ENCODE data around the gene WDR72. TPM values are rescaled to one million over a fixed set of nuclear protein-coding genes. Genes with fewer than 3 reads are reported as not detected.

The WDR72 gene
- total RNA-seq, 3 donors from 2014 or later (not counting 1 experiment from before 2014, with no cell fraction given): 1.6 TPM; not detected in 2

- H3K4me1 ChIP-seq (ENCODE audit: control insufficient read depth, insufficient read depth, low read length): no peaks in the 10 kb centered on the region
- H3K27me3 Mint-ChIP-seq (ENCODE audit: low read depth in 2 of 2): no peaks in the 10 kb centered on the region
- no peak overlapping the region for H3K27ac ChIP-seq (ENCODE audit: low read length)
- TF ChIP-seq, protein P1, sequence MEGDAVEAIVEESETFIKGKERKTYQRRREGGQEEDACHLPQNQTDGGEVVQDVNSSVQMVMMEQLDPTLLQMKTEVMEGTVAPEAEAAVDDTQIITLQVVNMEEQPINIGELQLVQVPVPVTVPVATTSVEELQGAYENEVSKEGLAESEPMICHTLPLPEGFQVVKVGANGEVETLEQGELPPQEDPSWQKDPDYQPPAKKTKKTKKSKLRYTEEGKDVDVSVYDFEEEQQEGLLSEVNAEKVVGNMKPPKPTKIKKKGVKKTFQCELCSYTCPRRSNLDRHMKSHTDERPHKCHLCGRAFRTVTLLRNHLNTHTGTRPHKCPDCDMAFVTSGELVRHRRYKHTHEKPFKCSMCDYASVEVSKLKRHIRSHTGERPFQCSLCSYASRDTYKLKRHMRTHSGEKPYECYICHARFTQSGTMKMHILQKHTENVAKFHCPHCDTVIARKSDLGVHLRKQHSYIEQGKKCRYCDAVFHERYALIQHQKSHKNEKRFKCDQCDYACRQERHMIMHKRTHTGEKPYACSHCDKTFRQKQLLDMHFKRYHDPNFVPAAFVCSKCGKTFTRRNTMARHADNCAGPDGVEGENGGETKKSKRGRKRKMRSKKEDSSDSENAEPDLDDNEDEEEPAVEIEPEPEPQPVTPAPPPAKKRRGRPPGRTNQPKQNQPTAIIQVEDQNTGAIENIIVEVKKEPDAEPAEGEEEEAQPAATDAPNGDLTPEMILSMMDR (IDR thresholded peaks at IDR 0.05): no peak
- H3K4me1 Mint-ChIP-seq: no peaks in the 10 kb centered on the region
- H3K36me3 ChIP-seq (ENCODE audit: control insufficient read depth, insufficient read depth, low read length): no peaks in the 10 kb centered on the region
- H3K4me3 Mint-ChIP-seq: no peak overlapping the region
- H3K27me3 ChIP-seq (ENCODE audit: control insufficient read depth, insufficient read depth, low read length): no peaks in the 10 kb centered on the region
- H3K27ac Mint-ChIP-seq: no peak overlapping the region
- no peaks in the 10 kb centered on the region for H3K9me3 ChIP-seq (ENCODE audit: control insufficient read depth, insufficient read depth, low read length)
- WGBS (ENCODE audit: insufficient coverage): 61% methylated on average over 4 of the region's 4 CpGs
- DNase-seq (no peak), ATAC-seq (no peak)
- H3K9me3 Mint-ChIP-seq: peaks cover 0 to 3% of the 10 kb centered on the region in 2 donors
- H3K4me3 ChIP-seq (ENCODE audit: low read length): no peak overlapping the region
- intact Hi-C loops (cut with micrococcal nuclease): no loop called here
- no peaks in the 10 kb centered on the region for H3K36me3 Mint-ChIP-seq
These were observed 7.1 kb downstream of the WDR72 start for GRCh38 chr15:53752406-53752805.

DNA sequence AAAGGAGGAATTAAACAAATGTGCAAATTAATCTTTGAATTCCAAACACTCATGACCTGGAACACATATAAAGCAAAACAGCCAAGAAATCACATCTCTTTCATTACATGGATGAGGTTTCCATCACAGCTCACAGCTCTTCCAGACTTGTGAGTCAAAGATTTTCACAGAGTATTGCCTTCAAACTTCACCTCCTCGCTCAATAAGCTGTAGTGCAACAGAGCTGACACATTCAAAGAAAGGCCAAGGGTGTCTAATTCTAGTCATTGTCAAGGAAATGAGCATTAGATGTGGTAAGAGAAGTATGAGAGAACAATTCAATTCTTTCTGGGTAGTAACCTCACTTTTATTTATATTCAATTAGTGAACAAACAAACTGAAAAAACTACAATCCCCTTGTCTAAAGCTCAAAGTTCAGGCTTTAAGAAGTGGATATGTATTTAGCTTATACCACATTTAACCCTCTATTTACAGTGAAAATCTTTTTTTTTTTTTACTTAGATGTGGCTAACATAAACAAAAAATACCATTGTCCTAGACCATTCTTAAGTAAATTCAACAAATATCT is 11.9 kb downstream of the WDR72 start:
- Histone ChIP-seq H3K4me1 (ENCODE audit: control insufficient read depth, insufficient read depth, low read length) (no peaks in the 10 kb centered on the region), H3K27ac (ENCODE audit: low read length) (no peak overlapping the region), H3K4me3 (ENCODE audit: low read length) (no peak overlapping the region), H3K9me3 (ENCODE audit: control insufficient read depth, insufficient read depth, low read length) (no peaks in the 10 kb centered on the region), H3K27me3 (ENCODE audit: control insufficient read depth, insufficient read depth, low read length) (no peaks in the 10 kb centered on the region), H3K36me3 (ENCODE audit: control insufficient read depth, insufficient read depth, low read length) (no peaks in the 10 kb centered on the region)
- Mint-ChIP-seq H3K4me3 (no peak overlapping the region), H3K9me3 (peaks cover 0 to 2% of the 10 kb centered on the region in 2 donors), H3K27ac (no peak overlapping the region), H3K4me1 (no peaks in the 10 kb centered on the region), H3K36me3 (no peaks in the 10 kb centered on the region), H3K27me3 (ENCODE audit: low read depth in 2 of 2) (no peaks in the 10 kb centered on the region)
- intact Hi-C loops (cut with micrococcal nuclease): no loop called here
- no peak for ATAC-seq
- DNase-seq: no peak
- TF ChIP-seq, protein P1 (IDR thresholded peaks at IDR 0.05): no peak
- 86% methylated on average over 1 of the region's 1 CpG for WGBS (ENCODE audit: insufficient coverage)

DNA sequence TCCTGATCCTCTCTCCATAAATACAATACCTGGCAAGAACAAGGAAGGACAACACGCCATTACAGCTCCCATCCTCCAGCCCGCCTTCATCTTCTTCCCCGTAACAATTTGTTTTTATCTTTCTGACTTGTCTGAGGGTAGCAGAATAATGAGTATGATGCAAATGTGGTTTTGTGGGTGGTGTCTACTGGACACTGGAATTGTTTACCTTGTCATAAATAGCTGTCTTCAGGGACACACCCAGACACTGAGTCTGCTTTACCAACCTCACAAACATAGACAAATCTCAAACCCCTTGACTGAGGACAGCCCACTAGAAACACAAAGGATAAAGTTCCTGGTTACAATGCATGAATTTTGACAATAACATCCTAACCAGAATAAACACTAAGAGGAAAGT is 13.4 kb downstream of the WDR72 start:
- H3K27me3 ChIP-seq (ENCODE audit: control insufficient read depth, insufficient read depth, low read length): no peaks in the 10 kb centered on the region
- H3K36me3 Mint-ChIP-seq: no peaks in the 10 kb centered on the region
- no peaks in the 10 kb centered on the region for H3K36me3 ChIP-seq (ENCODE audit: control insufficient read depth, insufficient read depth, low read length)
- TF ChIP-seq, protein P1 (IDR thresholded peaks at IDR 0.05): no peak
- H3K4me3 ChIP-seq (ENCODE audit: low read length): no peak overlapping the region
- no peaks in the 10 kb centered on the region for H3K9me3 ChIP-seq (ENCODE audit: control insufficient read depth, insufficient read depth, low read length)
- no peaks in the 10 kb centered on the region for H3K4me1 Mint-ChIP-seq
- H3K27ac Mint-ChIP-seq: no peak overlapping the region
- DNase-seq: no peak
- no peak overlapping the region for H3K4me3 Mint-ChIP-seq
- no peak overlapping the region for H3K27ac ChIP-seq (ENCODE audit: low read length)
- peak in 1 of 3 donors; percentile 41 for ATAC-seq
- 80% methylated on average over 1 of the region's 3 CpGs for WGBS (ENCODE audit: insufficient coverage)
- no peaks in the 10 kb centered on the region for H3K4me1 ChIP-seq (ENCODE audit: control insufficient read depth, insufficient read depth, low read length)
- H3K27me3 Mint-ChIP-seq (ENCODE audit: low read depth in 2 of 2): no peaks in the 10 kb centered on the region
- peaks cover 0 to 2% of the 10 kb centered on the region in 2 donors for H3K9me3 Mint-ChIP-seq
- intact Hi-C loops (cut with micrococcal nuclease): no loop called here

GRCh38 chr15:53739651-53740050 is 19.8 kb downstream of the WDR72 start:
- H3K4me3 ChIP-seq (ENCODE audit: low read length): no peak overlapping the region
- Mint-ChIP-seq H3K27ac (no peak overlapping the region), H3K27me3 (ENCODE audit: low read depth in 2 of 2) (no peaks in the 10 kb centered on the region), H3K9me3 (peaks cover 2 to 4% of the 10 kb centered on the region in 2 donors), H3K36me3 (no peaks in the 10 kb centered on the region), H3K4me1 (no peaks in the 10 kb centered on the region), H3K4me3 (no peak overlapping the region)
- no peaks in the 10 kb centered on the region for H3K9me3 ChIP-seq (ENCODE audit: control insufficient read depth, insufficient read depth, low read length)
- intact Hi-C loops (cut with micrococcal nuclease): no loop called here
- H3K4me1 ChIP-seq (ENCODE audit: control insufficient read depth, insufficient read depth, low read length): no peaks in the 10 kb centered on the region
- TF ChIP-seq, protein P1 (IDR thresholded peaks at IDR 0.05): no peak
- H3K36me3 ChIP-seq (ENCODE audit: control insufficient read depth, insufficient read depth, low read length): no peaks in the 10 kb centered on the region
- DNase-seq (no peak), ATAC-seq (no peak)
- 62% methylated on average over 3 of the region's 4 CpGs for WGBS (ENCODE audit: insufficient coverage)
- H3K27ac ChIP-seq (ENCODE audit: low read length): no peak overlapping the region
- no peaks in the 10 kb centered on the region for H3K27me3 ChIP-seq (ENCODE audit: control insufficient read depth, insufficient read depth, low read length)

All from natural killer cell (primary cell).